ENCODE results near the gene PLEKHG4B.

- TF ChIP-seq TEAD4 (IDR thresholded peaks at IDR 0.05) (no peak), MAX (IDR thresholded peaks at IDR 0.05) (no peak), TCF12 (IDR thresholded peaks at IDR 0.05; ENCODE audit: low read depth) (no peak), REST (IDR thresholded peaks at IDR 0.05; ENCODE audit: low read depth) (no peak)
Observed at GRCh38 chr5:127886-128285, 35.9 kb downstream of the PLEKHG4B start.

All from Ishikawa (cell line).